Hematopoietic multipotent progenitor cell treated with erythropoietin and hydrocortisone succinate and interleukin-3 and kit ligand, for 8 days (in vitro differentiated cells): ENCODE data around the gene TNRC6C.

Experiments
- DNase-seq: peaks from one replicate; pipeline ENCODE4 v3.0.0-alpha.2; 2015

TNRC6C gene, protein sequence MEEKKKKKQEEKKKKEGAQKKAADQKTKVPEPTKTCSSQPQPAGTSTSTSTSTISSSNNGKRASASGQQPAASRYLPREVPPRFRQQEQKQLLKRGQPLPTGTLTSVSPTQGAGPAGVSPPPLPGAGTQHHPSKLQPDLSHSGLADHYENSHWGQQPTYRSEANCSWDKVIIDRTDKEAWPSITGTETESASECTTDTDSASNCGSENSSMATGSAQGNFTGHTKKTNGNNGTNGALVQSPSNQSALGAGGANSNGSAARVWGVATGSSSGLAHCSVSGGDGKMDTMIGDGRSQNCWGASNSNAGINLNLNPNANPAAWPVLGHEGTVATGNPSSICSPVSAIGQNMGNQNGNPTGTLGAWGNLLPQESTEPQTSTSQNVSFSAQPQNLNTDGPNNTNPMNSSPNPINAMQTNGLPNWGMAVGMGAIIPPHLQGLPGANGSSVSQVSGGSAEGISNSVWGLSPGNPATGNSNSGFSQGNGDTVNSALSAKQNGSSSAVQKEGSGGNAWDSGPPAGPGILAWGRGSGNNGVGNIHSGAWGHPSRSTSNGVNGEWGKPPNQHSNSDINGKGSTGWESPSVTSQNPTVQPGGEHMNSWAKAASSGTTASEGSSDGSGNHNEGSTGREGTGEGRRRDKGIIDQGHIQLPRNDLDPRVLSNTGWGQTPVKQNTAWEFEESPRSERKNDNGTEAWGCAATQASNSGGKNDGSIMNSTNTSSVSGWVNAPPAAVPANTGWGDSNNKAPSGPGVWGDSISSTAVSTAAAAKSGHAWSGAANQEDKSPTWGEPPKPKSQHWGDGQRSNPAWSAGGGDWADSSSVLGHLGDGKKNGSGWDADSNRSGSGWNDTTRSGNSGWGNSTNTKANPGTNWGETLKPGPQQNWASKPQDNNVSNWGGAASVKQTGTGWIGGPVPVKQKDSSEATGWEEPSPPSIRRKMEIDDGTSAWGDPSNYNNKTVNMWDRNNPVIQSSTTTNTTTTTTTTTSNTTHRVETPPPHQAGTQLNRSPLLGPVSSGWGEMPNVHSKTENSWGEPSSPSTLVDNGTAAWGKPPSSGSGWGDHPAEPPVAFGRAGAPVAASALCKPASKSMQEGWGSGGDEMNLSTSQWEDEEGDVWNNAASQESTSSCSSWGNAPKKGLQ (N-terminal part only)

DNA sequence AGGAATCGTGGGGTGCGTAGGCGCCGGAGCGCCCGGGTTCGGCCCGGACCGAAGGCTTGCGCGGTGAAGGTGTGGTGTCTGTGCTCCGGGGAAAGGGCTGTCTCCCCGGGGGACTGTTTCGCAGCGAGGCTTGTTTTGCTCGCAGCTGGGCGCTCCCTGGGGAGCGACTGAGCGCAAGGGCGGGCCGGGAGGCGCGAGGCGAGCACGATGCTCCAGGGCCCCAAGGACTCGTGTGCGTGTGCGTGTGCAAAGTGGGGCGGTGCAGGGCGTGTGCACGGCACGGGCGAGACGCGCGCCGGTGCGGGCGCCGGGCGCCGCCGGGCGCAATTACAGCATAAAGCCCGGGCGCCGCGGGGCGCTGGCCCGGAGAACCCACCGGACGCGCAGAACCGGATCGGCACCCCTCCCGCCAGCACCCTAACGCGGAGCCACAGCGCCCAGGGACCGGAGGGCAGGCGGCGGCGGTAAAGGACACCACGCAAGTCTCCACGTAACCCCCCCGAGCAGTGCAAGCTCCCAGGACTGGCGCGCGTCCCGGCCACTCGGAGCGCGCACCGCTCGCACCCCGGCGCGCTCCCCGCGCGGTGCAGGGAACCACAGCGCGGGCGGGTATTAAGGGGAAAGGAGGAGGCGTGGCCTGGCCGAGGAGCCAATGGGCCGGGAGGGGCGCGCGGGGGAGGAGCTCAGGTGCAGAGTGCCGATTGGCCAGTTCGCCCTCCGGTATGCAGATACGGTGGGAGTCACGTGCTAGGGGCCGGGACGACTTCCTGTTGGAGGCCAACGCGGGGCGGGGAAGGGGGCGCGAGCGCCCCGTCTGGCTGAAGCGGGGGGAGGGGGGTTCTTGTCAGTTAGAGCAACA is at the start of gene TNRC6C:
Gene TNRC6C (plus strand): TSS at position 847 of the 859 bp plus-strand sequence. CDS start 45,504 bp downstream, outside the sequence.
- peak; percentile 98 for DNase-seq

GRCh38 chr17:77909236-77909635 is 49.3 kb upstream of the TNRC6C start:
- no peak for DNase-seq

DNA sequence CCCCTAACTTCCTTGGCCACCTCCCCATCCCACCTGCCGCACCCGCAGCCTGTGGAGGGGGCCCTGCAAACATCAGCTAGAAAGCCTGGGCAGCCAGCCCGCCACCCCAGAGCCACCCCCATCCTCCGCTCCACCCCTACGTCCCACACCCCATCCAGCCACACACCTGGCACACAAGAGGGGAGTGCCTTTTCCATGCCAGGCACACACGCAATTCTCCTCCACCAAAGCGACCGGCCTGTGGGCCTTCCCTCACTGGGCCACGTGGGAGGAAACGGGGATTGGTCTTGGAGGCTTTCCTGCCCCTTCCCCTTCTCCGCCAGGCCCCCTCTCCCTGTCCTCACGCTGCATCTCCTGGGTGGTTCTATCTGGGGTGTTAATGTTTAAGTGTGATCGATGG is 48.7 kb upstream of the TNRC6C start:
- DNase-seq, result no peak

DNA sequence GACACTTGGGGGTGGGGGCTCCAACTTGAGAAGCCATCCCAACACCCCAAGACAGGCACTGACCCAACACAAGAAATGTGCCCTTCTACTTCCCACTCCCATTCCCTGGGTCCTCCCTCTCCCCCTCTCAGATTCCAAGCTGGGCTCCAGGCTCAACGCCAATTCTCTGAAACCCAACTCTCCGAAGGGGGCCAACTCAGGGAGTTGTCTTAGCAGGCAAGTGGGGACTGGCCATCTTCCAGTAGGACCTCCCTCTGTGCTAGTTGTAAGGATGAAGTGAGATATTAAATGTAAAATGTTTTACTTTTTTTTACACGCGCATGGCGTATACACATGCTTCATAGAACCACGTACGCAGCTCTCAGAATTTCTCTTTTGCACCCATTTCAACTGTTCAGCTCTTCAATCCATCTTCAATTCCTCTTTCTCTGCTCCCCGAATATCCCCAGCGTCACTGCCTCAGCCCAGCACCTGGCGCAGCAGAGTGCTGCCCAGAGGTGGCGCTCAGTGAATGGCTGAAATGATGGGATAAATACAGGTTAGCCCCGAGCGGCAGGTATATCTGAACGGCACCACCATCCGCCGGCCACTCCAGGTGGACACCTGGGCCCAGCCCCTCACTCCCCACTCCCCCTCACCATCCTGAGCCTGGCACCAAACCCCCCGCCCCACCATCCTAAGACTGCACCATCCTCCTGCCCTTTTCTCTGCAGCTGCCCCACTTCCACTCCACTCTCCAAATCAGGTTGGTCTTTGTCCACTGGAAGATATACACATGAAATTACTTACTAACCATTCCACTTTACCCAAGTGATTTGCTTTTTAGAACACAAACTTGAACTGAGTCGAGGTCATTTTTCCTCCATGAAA is 43.9 kb upstream of the TNRC6C start:
- DNase-seq, result no peak

- DNase-seq, result no peak
Observed at GRCh38 chr17:77915594-77916021, 42.9 kb upstream of the TNRC6C start.

DNA sequence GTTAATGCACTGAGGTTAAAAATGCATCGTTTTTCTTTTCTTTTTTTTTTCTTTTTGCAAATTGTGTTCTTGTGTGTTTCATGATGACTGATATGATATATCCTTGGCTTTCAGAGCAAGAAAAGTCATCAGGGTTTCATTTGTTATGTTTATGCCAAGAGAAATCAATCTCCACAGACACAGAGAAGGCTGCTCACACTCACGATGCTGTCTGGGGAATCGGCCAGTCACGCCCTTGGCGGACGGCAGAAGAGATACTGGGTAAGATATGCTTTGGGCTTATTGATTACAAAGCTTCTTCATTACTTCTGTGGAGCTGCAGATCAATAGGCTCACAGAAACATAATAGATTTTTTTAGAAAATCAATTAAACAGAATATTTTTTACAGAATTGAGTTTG is 42.2 kb upstream of the TNRC6C start:
- no peak for DNase-seq

- DNase-seq, result no peak
Observed at GRCh38 chr17:77916703-77917481, 41.6 kb upstream of the TNRC6C start.

- DNase-seq, result no peak
Observed at GRCh38 chr17:77919276-77919675, 39.2 kb upstream of the TNRC6C start.

- no peak for DNase-seq
Observed at GRCh38 chr17:77923135-77923534, 35.4 kb upstream of the TNRC6C start.

DNA sequence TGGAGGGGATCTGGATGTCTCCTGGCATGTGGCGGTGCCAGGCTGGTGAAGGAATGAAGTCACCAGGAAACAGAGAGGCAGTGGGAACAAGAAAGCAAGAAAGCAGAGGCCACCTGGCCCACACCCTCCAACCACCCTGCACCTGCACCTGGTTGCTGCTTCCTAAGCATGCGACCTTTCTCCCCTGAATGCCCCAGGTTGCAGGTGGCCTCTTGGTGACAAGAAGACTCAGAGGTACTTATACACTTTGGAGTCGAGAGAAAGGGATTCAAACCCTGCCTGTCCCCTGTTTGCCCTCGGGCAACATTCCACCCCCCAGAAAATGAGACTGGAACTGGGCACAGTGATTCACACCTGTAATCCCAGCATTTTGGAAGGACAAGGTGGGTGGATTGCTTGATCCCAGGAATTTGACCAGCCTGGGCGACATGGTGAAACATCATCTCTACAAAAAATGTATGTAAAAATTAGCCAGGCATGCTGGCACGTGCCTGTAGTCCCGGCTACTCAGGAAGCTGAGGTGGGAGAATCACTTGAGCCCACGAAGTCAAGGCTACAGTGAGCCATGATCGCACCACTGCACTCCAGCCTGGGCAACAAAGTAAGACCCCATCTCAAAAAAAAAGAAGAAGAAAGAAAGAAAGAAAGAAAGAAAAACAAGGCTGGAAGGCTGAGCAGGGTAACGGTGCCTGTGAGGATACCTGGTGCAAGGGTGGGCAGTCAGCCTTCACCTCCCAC is 34.6 kb upstream of the TNRC6C start:
- DNase-seq, result no peak

- peak; percentile 96 for DNase-seq
Observed at GRCh38 chr17:77924757-77925336, 33.7 kb upstream of the TNRC6C start.

- DNase-seq, result peak; percentile 34
Observed at GRCh38 chr17:77925831-77926543, 32.5 kb upstream of the TNRC6C start.

DNA sequence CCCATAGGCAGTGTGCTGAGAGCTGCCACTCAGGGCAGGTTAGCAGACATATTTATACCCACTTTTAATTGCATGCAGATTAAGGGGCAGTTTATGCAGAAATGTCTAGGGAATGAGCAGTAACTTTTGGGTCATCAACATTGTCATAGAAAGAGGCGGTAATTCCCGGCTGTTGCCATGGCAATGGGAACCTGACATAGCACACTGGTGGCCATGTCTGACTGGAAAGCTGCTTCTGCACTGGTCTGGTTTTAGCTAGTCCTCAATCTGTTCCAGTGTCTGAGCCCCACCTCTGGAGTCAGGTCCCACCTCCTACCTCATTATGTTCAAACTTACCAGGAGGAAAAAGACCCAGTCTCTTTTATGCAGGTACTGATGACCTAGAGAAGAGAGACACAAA is 31.5 kb upstream of the TNRC6C start:
- no peak for DNase-seq

DNA sequence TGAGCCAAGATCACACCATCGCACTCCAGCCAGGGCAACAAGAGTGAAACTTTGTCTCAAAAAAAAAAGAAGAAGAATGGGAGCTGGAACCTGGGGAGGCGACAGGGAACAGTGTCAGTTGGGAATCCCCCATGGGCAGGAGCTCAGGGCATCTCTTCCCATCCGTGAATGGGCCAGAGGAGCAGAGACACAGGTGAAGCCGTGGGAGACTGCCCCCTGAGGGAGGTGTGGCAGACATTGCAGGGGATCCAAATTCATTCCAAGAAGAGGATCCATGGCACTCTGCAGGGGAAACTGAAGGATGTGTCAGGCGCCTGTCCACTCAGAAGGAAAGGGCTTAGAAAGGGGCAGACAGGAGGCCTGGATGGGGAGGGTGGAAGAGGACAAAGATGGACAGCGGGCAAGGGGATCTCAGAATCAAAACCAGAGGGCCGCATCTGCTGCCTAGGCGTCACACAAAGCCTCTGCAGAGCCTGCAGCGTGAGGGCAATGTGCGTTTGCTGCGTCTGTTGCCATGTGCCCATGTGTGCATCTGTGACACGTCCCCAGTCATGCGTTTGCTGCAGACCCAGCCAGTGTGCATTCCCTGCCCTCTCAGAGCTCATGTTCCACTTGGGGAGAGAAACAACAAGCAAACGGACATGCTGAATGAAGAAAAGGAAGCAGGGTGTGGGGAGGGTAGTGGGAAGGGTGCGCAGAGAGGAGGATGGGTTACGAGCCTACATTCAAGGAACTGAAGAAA is 30.6 kb upstream of the TNRC6C start:
- no peak for DNase-seq

DNA sequence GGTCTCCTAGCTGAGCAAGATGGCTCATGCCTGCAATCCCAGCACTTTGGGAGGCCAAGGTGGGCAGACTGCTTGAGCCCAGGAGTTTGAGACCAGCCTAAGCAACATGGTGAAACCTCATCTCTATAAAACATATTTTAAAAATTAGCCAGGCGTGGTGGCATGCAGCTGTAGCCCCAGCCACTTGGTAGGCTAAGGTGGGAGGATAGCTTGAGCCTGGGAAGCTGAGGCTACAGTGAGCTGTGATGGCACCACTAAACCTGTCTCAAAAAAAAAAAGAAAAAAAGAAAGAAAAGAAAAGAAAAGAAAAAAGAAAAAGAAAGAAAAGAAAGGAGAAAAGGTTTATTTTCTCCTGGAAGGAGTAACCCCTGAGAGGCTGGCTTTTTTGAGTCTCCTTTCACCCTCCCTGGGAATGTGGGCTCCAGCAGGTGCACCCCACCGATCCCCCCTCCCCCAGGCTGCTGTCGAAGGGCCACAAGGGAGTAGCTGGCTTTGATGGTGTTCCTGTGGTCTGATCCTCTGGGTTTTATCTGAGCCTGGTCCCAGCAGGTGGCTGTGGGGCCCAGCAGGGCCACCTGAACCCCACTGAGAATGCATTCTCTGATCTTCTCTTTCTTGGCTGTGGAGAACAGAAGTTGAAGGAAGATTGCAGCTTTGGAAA is 29.9 kb upstream of the TNRC6C start:
- DNase-seq, result no peak

GRCh38 chr17:77929180-77929564 is 29.3 kb upstream of the TNRC6C start:
- DNase-seq, result no peak

GRCh38 chr17:77929871-77930436 is 28.5 kb upstream of the TNRC6C start:
- no peak for DNase-seq
